Measurements from ENCODE around the gene PPFIBP2. TPM values are rescaled to one million over a fixed set of nuclear protein-coding genes. Genes with fewer than 3 reads are reported as not detected.

Gene PPFIBP2
- polyA plus RNA-seq (ENCODE audit: insufficient read length in 10 of 10) = 10 to 100 TPM; 35.3 to 76.8 (median 45.7) TPM
- long read RNA-seq, donor 1 = 0 reads
- long read RNA-seq, donor 2, partial matches to known transcripts = 0 of 1 reads
- long read RNA-seq, donor 2, other reads (novel, unspliced or antisense) = 0 of 1 reads
- long read RNA-seq, donor 3 = 0 reads
- long read RNA-seq, donor 4 = 0 reads
- long read RNA-seq, donor 5 = 0 reads
- long read RNA-seq, donor 6 = 0 reads
- long read RNA-seq, donor 7, partial matches to known transcripts = 0 of 1 reads
- long read RNA-seq, donor 7, other reads (novel, unspliced or antisense) = 0 of 1 reads
- long read RNA-seq, donor 8 = 0 reads
- long read RNA-seq, donor 9 = 0 reads

DNA sequence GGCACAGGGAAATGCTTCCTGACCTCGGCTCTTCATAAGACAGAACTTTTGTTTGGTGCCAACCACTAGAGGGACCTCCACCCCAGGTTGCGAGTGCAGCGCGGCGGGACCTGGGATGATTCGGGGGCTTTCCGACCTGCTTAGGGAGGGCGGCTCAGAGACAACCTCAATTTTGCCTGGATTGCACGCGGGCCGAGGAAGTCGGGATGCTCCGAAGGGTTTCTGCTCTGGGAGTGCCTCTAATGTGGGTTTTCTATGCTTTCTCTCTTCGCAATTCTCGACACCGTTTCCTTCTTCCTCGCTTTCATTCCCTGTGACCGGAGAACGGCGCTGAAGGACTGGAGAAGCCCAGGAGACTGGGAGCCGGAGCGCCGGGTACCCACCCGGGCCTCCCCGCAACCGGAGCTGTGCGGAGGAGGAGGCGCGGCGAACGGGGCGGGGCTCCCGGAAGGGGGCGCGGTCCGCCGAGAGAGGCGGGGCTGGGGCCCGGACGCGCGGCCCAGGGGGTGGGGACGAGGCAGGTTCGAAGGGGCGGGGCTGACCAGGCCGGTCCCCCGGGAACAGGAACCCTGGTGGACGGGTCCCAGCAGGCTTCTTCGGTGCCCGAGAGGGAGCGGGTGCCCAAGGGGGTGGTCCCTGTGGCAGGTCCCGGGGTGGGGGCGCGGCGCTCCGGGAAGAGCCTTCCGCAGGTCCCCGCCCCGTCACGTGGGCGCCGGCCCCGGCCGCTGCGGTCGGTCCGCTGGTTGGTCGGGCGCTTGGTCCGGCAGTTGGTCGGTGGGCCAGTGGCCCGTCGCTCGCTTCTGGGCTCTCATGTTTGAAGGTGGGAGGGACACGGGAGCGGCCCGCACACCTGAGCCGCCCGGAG, at the start of gene PPFIBP2:
Gene PPFIBP2 (plus strand): TSS at position 766 of the 865 bp plus-strand sequence. CDS start 35,477 bp downstream, outside the sequence.
- DNase-seq = peak; percentile 66 to 93 (median 80)

DNA sequence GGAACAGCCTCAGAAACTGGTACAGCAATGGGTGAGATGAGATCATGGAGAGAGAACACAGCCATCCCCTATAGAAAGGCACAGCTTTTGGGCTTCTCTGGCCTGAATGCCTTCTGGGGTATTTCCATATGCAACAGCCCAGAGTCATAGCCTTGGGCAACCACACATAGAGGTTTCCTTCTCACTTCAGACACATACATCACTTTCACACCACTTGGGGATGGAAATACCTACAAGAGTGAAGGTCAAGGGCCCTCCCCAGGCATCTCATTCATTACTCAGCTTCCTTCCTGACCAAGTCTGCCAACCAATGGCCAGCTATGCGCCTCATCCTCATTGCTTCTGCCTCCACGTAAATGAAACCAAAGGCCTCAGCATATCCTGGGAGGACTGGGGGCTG, 46.1 kb upstream of the PPFIBP2 start:
- no peak for DNase-seq

DNA sequence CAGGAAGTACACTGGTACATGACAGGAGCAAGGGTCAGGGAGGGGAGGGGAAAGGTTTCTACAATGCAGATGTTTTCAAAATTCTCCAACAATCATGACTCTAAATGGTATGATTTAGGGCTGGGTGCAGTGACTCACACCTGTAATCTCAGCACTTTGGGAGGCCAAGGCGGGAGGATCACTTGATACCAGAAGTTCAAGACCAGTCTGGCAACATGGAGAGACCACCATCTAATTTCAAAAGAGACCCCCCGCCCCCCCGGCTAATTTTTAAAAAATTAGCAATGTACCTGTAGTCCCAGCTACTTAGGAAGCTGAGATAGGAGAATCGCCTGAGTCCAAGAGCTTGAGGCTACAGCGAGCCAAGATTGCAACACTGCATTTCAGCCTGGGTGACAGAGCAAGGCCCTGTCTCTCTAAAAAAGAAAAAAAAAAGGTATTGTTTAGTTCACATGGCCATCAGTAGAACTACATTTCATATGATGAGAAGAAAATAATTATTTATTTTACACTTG, 44.4 kb upstream of the PPFIBP2 start:
- DNase-seq = no peak

DNA sequence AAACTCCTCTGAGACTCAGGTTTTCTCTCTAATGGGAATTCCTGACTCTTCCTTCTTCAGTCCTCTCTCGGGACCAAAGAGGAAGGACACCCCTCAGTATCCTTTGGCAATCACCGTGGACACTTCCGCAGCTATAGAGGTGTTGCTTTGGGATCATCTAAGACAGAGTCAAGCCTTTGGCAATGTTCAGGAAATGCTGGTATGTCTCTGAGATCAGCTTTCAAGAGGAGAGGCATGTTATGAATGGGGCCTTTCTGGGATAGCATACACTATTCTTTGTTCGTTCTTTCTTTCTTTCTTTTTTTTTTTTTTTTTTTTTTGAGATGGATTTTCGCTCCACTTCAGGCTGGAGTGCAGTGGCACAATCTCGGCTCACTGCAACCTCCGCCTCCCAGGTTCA, 42.7 kb upstream of the PPFIBP2 start:
- DNase-seq = no peak

DNA sequence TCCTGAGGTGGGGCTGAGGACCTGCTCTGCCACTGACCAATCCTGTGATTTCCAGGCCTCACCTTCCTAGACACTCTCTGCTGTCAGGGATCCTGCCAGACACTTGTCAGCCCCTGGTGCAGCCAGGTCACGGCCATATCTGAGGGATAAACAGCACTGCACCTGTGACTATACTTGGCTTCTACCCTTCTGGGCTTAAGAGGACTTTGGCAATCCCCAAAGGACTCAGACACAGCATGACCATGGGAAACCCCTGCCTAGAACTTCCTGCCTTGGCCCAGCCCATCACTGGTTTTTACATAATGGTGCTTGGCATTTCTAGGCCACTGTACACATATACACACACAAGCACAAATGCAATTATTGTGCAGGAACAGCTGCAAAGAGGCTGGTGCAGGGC, 40.1 kb upstream of the PPFIBP2 start:
- no peak for DNase-seq

DNA sequence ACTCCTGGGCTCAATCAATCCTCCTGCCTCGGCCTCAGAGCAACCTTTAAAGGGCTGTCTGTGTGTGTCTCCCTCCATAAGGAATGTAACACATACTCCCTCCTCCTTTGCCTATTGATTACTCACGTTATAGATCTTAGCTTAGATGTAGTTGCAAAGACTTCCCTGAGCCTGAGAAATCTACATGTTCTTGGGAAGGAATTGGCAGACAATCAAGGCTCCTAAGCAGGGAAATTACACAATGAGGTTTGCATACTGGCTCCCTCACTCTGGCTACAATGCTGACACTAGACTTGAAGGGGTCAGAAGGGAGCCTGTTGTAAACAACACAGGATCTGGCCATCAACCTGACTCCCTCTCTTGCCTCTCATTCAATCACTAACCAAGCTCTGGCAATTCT, 33.7 kb upstream of the PPFIBP2 start:
- DNase-seq = peak in 2 of 3 donors; percentile 31 to 54

DNA sequence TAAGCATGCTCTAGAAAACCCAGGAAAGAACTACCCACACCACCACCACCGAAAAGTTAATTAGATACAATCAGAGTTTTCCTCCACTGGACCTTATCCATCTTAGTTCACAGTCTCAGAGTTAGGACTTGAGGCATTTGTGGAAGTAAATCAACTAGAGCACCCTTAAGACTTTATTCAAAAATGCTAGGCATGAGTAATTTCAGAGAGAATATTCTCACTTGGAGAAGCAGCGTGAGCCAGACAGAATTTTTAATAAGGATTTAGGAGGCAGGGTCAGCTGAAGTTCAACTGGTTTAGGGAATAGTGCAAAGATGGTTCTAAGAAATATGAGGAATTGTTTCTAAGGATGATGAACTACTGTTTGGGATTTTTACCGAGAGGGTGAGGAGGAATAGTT, 29.7 kb upstream of the PPFIBP2 start:
- peak in 1 of 3 donors; percentile 17 for DNase-seq

DNA sequence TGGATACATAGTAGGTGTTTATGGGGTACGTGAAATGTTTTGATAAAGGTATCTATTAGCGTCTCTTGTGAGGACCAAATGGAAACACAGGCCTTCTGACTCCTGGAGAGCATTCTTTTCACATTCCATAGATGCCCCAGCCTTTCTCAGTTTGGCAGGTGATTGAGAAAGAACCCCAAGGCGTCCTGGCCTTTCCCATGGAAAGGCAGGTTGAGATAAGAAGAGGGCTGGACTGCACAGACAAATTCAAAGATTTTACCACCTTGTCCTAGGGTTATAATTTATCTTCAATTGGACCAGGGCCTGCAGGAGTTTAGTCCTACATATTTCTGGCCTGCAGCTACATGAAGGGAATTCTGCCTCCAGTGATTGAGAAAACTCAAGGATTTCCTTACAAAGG, 29.2 kb upstream of the PPFIBP2 start:
- DNase-seq = no peak

DNA sequence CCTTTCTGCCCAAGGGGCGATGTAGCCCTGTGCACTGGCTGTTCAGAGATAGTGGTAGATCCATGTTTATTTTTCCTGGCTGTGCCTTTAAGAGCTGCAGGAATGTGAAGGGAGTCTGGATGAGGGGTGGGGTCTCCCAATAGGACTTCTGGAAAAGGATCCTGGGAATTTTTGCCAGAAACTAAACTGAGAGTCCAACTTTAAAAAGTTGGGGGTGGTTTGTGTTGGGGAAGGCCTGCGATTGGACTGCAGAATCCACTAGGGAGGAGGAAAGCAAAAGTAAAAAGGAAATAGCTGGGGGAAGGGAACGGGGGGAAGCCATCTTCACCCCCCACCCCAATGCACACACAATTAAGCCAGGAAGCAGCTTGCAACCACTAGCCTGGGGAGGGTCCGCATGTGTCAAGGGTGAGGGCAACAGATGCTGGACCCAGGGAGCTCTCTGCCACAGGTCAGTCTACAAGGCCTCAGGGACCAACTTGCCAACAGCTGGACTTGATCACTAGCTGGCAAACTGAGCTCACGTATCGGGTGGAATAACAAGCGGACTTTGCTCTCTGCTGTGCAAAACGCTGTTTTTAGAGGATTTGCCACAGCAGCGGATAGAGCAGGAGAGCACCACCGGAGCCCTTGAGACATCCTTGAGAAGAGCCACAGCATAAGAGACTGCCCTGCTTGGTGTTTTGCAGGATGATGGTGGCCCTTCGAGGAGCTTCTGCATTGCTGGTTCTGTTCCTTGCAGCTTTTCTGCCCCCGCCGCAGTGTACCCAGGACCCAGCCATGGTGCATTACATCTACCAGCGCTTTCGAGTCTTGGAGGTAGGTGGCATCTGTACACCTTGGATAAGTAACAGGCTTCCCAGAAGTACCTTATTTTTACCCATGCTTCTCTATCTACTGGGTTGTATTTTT, 28.4 kb upstream of the PPFIBP2 start, which contains the start of gene OLFML1:
Gene OLFML1 (plus strand): TSS at position 321 of the 912 bp plus-strand sequence. CDS start 370 bp downstream, at position 691.
- DNase-seq = peak; percentile 83 to 95 (median 91)

DNA sequence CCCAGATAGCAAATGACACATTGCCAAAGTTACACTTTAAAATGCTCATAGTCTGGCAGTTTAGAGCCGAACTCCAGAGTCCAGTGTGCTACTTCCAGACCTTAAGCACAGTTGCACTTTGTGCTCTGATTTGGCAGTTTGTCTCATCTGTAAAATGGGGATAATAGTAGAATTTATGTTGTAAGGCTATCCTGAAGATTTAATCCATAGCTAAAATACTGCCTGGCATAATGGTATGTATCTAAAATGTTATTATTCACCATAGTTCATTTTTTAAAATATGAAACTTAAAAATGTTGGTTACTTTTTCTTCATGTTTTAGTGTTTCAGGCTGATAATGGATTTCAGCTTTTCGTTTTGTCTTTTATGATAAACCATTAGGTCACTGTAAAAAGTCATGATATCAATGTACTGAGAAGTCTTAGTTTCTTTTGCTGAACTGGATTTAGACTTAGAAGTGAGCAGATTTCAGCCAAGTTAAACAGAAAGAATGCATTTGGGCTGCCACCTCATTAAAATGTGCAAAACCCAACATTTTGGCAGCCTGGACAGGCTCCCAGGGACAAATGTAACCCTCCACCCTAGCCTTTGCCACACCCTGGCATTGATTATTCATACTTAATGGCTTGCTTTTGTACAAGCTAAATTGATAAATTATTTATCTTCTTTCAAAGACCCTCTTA, 27.6 kb upstream of the PPFIBP2 start:
- no peak for DNase-seq

DNA sequence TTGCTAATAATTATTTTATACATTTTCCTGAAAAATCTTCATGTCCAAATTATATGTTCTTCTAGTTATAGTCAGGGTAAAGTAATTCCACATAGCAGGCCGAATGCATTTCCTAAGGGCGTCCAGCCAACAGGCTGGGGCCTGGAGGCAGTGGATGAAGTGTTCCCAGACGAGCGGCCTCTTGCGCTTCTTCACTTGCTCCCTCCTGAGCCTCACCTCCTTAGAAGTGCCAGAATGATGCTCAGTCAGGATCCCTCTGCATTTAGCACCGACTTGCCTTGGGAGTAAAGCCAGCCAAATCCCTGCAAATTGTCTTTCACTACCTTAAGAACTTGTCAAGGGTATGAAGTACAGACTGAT, 27.0 kb upstream of the PPFIBP2 start:
- peak; percentile 45 to 89 (median 79) for DNase-seq

DNA sequence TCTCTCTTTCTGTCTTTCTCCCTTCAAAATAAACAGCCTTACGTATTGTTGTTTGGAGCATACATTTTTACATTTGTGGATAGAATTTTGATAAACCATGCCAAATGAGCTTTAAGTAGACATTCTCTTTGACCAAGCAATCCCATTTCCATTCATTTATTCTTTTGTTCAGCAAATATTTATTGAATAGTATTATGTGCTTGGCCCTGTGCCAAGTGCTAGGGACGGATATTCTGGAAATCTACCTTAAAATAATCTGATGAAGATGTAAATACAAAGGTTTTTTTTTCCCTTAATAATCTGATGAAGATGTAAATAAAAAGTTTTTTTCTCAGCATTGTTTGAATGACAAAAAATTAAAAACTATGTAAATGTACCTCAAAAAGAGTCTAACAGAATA, 26.4 kb upstream of the PPFIBP2 start:
- DNase-seq = no peak

DNA sequence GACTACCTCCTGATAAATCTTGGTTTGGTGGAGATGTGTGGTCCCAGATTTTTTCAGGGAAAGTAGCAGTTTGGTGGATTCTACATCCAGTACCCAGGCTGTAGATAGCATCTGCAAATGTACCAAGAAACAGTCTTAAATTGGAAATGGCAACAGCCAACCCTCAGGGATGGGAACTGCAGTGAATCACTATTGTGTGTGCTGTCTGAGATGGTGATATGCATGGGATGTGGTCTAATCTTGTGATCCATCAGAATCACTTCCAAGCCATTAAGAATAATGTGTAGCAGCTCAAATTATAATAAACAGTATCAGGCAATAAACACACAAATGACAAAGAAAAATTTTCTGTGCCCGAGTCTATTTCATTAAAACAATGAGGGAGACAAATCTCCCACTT, 25.1 kb upstream of the PPFIBP2 start:
- no peak for DNase-seq

DNA sequence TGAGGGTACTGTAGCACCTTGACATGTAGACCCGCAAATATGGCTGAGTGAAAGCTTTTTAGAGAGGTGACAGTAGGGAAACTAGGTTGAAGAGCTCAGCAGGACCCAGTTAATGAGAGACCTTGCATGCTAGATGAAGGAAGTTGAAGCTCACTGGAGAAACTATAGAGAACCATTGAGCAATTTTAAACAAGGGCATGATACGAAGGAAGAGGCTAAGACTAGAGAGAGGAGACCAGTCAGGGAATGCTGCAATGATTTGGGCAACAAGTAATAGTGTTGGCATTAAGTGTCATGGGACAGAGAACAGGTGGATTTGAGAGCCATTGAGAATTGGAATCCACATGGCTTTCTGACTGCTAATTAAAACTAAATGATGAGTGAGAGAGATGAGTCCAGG, 24.4 kb upstream of the PPFIBP2 start:
- no peak for DNase-seq

DNA sequence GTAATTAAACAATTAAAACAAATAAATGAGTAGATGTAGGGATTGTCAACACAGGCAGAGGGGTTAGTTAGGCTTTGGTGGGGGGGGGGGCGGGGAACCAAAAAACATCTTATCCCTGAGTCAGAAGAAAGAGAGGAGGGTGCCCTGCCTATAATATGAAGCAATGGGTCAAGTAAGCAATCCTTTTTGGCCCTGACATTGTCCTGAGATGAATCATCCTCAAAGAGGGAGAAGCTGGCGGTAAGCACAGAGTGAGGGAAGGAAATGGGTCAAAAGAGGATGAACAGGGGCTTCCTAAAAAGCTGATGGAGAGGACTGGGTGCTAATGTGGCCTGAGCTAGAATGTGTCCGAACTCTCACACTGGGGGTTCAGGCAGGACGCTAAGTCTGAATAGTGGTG, 23.7 kb upstream of the PPFIBP2 start:
- DNase-seq = no peak

DNA sequence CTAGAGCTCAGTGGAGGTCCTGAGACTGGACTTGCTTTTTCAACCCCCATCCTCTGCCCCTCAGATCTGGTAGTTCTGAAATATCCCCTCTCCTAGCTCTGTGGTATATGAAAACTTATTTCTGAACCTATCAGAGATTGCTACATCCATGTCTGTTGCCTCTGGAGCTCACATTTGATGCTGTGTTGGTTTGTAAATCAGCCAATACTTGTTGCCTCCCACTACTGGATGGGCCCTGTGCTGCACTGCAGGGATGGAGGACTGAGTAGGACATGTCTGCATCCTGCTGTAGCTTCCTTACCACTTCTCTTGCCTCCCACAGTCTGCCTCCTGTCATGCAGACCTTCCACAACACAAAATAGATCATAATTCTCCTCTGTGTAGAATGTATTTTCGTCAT, 23.3 kb upstream of the PPFIBP2 start:
- no peak for DNase-seq

DNA sequence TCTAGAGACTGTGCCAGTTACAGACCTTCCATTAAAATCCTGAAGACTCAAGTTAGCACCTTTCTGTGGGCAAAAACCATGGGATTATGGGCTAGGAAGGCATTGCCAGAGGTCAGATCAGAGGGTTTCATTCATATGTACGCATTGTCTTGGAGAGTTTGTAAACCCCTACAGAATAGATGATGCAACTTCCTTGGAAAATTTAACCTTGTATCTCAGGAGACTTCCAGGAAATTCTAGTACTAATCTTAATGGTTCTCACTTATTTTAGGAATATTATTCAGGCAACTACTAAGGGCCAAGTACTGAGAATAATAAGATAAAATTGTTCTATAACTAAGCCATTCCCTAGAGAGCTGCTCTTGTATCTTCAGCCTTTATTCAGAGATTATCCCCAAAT, 21.5 kb upstream of the PPFIBP2 start:
- DNase-seq = no peak

DNA sequence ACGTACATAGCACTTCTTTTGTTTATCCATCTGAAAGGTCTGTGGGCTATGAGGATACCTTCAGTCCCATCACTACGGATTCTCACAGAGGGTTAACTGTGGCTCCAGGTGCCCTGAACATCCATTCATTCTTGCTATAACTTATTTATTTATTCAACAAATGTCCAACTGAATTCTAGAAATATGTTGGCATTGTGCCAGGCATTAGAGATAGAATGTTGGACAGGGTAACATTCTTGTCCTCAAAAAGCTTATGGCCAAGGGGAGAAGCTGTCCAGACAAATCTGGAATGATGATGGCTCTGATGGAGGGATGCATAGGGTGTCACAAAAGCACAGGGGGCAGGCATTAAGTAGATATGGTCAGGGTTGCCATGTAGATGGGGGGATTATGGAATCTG, 20.1 kb upstream of the PPFIBP2 start:
- DNase-seq = no peak

DNA sequence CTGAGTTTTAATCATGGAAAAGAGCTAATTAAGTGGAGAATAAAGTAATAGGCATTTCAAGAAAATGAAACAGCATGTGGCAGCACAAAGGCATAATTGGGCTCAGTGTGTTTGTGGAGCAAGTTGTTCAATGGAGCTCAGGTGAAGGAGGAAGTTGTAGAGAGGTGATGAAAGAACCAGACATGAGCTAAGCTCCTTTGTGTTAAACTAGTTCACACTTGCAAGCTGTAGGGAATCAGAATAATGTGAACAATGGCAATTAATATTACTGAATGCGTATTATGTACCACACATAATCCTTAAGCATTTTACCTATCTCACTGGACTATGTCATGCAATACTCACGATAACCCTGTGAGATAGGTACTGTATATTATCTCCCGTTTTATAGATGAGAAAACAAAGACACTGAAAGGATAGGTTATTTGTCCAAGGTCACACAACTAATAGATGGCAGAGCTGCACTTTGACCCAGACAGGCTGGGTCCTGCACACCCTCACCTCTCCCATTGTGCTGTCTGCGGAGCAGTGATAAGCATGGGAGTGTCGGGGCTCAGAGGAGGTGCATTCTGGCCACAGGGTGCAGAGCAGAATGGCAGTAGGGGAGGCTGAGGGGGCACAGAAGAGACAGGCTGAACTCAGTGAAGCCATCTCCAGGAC, 19.6 kb upstream of the PPFIBP2 start:
- no peak for DNase-seq

DNA sequence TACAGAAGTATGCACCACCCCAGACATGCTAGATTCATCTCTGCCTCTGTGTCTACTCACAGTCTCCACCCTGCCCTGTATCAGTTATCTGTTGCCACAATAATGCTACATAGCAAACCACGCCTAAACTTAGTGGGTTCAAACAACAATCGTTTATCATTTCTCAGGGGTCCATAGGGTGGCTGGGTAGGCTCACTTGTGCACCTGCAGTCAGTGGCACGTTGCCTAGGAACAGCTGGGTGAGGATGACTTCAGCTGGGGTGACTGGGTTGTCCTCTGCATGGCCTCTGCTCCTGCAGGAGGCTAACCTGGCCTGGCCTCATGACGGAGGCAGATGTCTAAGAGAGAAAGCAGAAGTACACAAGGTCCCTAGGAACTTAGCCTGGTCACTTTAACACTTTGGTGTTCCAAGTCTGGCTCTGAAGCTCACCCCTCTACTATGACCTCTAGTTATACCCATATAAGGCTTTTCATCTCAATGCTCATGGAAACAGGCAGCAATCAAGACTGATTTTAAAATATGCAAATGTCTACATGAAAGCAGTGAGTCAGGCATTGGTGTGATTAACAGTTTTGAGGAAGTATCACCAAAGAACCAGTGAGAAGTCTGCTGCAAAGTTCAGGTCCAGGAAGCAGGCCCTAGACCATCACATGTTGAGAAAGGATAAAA, 17.8 kb upstream of the PPFIBP2 start:
- DNase-seq = no peak

Data from muscle of back (tissue), 13 donors.